ENCODE results near the gene C19orf38. TPM values are rescaled to one million over a fixed set of nuclear protein-coding genes. Genes with fewer than 3 reads are reported as not detected.
A peak's percentile ranks its signal among the peaks of the same experiment; 100 is the strongest.

The C19orf38 gene
- total and polyA plus RNA-seq, 2 of the 4 experiments (the other 2 are of a cell fraction): 0.18 to 0.19 TPM

- POLR2A ChIA-PET (ENCODE audit: unreplicated experiment): interaction anchor here (0.6 kb wide), 1 partner anchor 18 kb away, joined by 5 read pairs; no protein-coding TSS in a partner anchor
- TF ChIP-seq, protein P1, sequence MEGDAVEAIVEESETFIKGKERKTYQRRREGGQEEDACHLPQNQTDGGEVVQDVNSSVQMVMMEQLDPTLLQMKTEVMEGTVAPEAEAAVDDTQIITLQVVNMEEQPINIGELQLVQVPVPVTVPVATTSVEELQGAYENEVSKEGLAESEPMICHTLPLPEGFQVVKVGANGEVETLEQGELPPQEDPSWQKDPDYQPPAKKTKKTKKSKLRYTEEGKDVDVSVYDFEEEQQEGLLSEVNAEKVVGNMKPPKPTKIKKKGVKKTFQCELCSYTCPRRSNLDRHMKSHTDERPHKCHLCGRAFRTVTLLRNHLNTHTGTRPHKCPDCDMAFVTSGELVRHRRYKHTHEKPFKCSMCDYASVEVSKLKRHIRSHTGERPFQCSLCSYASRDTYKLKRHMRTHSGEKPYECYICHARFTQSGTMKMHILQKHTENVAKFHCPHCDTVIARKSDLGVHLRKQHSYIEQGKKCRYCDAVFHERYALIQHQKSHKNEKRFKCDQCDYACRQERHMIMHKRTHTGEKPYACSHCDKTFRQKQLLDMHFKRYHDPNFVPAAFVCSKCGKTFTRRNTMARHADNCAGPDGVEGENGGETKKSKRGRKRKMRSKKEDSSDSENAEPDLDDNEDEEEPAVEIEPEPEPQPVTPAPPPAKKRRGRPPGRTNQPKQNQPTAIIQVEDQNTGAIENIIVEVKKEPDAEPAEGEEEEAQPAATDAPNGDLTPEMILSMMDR (conservative IDR thresholded peaks at IDR 0.05; ENCODE audit: low read depth, low read length): no peak
- TF ChIP-seq CHD1 (IDR thresholded peaks at IDR 0.05; ENCODE audit: low read depth, low read length): no peak
- TF ChIP-seq RAD21 (IDR thresholded peaks at IDR 0.05; ENCODE audit: low read length): no peak
- TF ChIP-seq POLR2A (IDR thresholded peaks at IDR 0.05; ENCODE audit: low read depth, low read length): no peak
- TF ChIP-seq RCOR1 (IDR thresholded peaks at IDR 0.05; ENCODE audit: insufficient replicate concordance, low read length): no peak
- TF ChIP-seq NFE2L2 (IDR thresholded peaks at IDR 0.05; ENCODE audit: low read depth, low read length): no peak
- no peak for TF ChIP-seq CEBPB (IDR thresholded peaks at IDR 0.05; ENCODE audit: low read depth, low read length)
- TF ChIP-seq MAZ (IDR thresholded peaks at IDR 0.05; ENCODE audit: borderline replicate concordance, low read depth, low read length): no peak
- no peak for TF ChIP-seq RFX5 (IDR thresholded peaks at IDR 0.05; ENCODE audit: low read depth, low read length)
- Histone ChIP-seq H3K27me3 (ENCODE audit: control insufficient read depth, insufficient read depth, low read length) (no peaks in the 10 kb centered on the region), H2BK20ac (ENCODE audit: low read depth, low read length) (no peak overlapping the region), H2BK120ac (ENCODE audit: low read depth, low read length) (no peak overlapping the region), H2AK5ac (ENCODE audit: low read depth, low read length) (0 out of 2 replicates have a peak overlapping the region, but pooled peaks have one; percentile 9), H3K4ac (ENCODE audit: low read depth, low read length) (no peak overlapping the region), H2AFZ (replicated peaks; ENCODE audit: low read length, poor library complexity) (peak overlapping the region; percentile 56), H2BK5ac (ENCODE audit: low read depth, low read length, poor library complexity, severe bottlenecking) (no peak overlapping the region), H3K4me3 (ENCODE audit: insufficient read depth, low read depth, low read length) (no peak overlapping the region), H3K4me1 (ENCODE audit: control insufficient read depth, insufficient read depth, low read length) (no peaks in the 10 kb centered on the region), H4K91ac (ENCODE audit: insufficient read depth, low read depth, low read length) (no peak overlapping the region), H3K18ac (ENCODE audit: low read depth, low read length) (no peak overlapping the region), H2BK15ac (ENCODE audit: low read depth, low read length) (no peak overlapping the region), H3K56ac (ENCODE audit: extremely low read depth, insufficient read depth, low read length) (no peak overlapping the region), H3K4me2 (ENCODE audit: low read depth, low read length) (no peak overlapping the region), H4K8ac (ENCODE audit: low read depth in 2 of 2, low read length in 2 of 2) (no peak overlapping the region), H2AK9ac (replicated peaks; ENCODE audit: low read depth, low read length, poor library complexity) (no peak overlapping the region), H3K9me1 (ENCODE audit: insufficient read depth, low read length) (no peaks in the 10 kb centered on the region), H4K20me1 (ENCODE audit: insufficient read depth, low read length) (no peaks in the 10 kb centered on the region), H3K9me3 (ENCODE audit: control insufficient read depth, insufficient read depth, low read length) (no peaks in the 10 kb centered on the region), H3K14ac (replicated peaks; ENCODE audit: low read depth, low read length) (no peak overlapping the region), H4K5ac (ENCODE audit: low read depth, low read length) (no peak overlapping the region), H3K9ac (ENCODE audit: low read depth, low read length) (no peak overlapping the region), H3K36me3 (ENCODE audit: control insufficient read depth, insufficient read depth, low read length) (no peaks in the 10 kb centered on the region), H3K23ac (ENCODE audit: low read depth, low read length) (no peak overlapping the region), H3K79me1 (ENCODE audit: low read depth in 1 of 2, low read length in 2 of 2) (no peaks in the 10 kb centered on the region), H3K27ac (ENCODE audit: insufficient read depth, low read length) (no peak overlapping the region)
- WGBS, 2 experiments (ENCODE audit: extremely low coverage in 2 of 2, insufficient read length in 1 of 2): 50% methylated on average over 1 of the region's 7 CpGs; no CpG with 5 or more reads in 1 of the 2 experiments
- dilution Hi-C loops (cut with HindIII; ENCODE audit: low sequenced_read_pairs, unreplicated experiment): no loop called here
- intact Hi-C loops (cut with micrococcal nuclease): no loop called here
- in situ Hi-C loops (cut with MboI; ENCODE audit: low sequenced_read_pairs): no loop called here
- no TSS peak for BruUV-seq (replicated peaks)
- CTCF ChIA-PET: interaction anchor here (1.2 to 2.3 kb wide), 2 partner anchors 10 to 16 kb away, joined by 3 to 10 read pairs; no protein-coding TSS in a partner anchor
- ATAC-seq (ENCODE audit: low read depth) (no peak), DNase-seq (no peak)
Measured at GRCh38 chr19:10854350-10855089, 6.3 kb downstream of the C19orf38 start.

All from IMR-90 (cell line).